IPS DF 19.7 (cell line): ENCODE results near the gene FCN2.
"Not testable (repeated sequence)": the region's sequence is repeated elsewhere in the genome, so short reads cannot be mapped to it uniquely, and the experiment has no call there.

Experiments used
- DNase-seq: peaks from one replicate; pipeline ENCODE4 v3.0.0-alpha.2; 2013; ENCODE audit warnings: low read depth, low spot score

The FCN2 gene

DNA sequence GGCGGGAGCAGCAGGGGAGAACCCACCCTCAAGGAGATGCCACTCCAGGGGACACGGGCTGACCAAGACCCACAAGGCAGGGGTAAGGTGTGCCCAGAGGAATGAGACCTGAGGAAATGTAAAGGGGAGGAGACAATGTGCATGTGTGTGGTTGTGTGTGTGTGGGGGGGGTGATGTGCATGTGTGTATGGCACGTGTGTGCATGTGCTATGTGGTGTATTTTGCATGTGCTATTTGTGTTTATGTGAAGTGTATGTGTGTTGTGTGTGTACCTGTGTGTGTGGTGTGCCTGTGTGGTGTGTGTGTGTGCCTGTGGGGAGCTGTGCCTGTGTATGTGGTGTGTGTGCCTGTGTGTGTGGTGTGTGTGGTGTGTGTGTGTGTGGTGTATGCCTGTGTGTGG is 33.5 kb upstream of the FCN2 start:
- DNase-seq: no peak

DNA sequence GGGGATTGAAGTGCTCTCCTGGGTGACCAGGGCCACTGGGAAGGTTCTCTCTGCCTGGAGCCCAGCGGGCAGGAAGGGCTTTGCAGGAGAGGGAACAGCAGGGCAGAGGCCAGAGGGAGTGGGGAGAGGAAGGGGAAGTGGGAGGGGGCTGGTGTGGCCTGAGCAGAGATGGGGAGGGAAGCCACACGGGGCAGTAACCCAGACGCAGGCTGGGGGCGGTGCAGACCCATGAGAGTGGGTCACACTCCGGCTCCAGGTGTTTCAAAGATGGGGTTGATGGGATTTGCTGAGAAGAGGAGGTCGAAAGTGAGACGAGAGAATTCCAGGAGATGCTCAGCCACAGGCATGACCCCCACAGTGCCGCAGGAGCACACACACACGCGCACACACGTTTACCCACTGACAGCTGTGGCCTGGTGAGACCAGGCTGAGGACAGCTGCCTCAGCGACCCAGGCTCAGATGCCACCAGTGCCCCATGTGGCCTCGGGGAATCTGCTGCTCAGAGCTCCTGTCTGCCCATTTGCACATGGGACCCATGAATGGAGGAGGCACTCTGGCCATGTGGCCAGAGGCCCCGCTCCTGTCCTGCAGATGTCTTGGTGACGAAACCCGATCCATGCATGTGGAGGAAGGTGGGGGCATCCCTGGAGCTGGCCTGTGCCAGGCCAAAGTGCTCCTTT is 32.7 kb upstream of the FCN2 start:
- DNase-seq: no peak

DNA sequence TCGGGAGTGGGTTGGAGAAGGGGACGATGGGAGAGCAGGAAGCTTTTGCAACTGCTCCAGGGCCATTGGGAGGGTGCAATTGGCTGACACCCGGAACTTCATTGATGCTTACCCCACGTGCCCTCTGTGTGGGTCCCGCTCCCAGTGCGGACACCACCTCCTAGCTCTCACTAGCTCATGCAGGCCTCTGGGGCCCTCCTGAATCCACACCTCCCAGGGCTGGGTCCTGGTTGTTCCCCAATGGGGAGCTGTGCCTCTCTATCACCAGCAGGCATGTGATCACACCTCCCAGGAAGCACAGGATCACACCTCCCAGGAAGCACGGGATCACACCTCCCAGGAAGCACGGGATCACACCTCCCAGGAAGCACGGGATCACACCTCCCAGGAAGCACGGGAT is 32.1 kb upstream of the FCN2 start:
- DNase-seq: no peak

DNA sequence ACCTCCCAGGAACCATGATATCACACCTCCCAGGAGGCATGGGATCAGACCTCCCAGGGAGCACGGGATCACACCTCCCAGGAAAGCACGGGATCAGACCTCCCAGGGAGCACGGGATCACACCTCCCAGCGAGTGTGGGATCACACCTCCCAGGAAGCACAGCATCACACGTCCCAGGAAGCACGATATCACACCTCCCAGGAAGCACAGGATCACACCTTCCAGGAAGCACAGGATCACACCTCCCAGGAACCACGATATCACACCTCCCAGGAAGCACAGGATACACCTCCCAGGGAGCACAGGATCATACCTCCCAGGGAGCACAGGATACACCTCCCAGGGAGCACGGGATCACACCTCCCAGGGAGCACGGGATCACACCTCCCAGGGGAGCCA is 30.0 kb upstream of the FCN2 start:
- no peak for DNase-seq

DNA sequence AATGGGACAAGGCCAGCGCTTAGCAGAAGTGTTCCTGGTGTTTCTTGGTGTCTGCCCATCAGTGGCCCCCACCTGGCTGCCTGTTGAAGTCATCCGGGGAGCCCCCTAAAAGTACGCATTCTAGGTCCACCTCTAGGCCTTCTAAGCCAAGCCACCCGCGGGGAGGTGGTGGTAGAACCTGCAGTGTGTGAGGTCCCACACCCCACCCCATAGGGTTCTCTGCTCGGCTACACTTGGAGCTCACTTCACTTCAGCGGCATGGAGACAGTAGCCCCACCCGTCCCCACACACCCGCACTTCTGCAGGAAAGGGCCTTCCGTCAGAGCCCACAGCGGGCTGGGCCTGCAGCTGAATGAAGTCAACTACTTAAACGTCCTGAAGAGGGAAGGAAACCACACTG is 29.6 kb upstream of the FCN2 start:
- no peak for DNase-seq

DNA sequence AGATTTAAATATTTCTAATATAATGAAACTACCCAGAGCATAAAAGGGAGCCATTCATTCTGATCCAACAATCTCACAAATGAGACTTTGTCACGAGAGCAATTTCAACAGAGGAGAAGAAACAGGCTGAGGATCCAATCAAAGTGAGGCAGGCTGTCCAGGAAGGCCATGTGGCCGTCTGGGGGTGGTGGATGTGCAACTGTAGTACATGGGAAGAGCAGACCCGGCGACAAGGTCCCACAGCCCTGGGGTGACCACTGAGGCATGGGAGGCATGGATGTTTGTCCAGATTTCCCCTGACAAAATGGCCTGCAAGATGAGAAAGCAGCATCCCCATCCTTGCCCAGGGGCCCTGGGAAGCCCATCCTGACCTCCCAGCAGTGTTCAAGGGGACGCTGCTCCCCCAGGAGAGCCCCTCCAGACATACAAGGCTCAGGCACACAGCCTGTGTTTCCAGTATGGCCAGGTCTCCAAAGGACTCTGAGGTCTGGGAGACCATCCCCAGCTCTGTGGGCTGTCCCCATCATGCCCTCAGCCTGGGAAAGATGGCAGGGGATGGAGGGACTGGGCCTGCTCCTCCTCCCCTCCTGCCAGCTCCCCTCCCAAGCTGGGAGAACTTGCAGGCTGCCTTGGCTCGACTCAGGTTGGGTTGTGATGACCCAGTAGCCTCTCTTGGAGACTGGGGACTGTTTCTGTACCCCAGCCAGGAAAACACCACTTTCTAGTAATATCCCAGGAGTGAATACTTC is 27.5 kb upstream of the FCN2 start:
- no peak for DNase-seq

DNA sequence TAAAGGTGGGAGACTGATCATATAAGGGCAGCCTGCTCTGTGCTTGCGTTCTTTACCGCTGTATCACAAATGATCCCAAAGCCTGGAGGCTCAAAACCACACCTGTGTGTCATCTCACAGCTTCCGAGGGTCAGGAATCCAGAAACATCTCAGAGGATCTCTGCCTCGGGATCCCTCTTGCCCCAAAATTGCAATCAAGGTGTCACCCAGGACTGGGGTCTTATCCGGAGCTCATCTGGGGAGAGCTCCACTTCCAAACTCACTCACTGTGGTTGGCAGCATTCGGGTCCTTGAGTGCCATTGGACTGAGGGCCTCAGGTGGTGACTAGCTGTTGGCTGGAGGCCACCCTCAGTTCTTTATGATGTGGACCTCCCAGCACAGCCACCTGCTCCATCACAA is 26.7 kb upstream of the FCN2 start:
- no peak for DNase-seq

DNA sequence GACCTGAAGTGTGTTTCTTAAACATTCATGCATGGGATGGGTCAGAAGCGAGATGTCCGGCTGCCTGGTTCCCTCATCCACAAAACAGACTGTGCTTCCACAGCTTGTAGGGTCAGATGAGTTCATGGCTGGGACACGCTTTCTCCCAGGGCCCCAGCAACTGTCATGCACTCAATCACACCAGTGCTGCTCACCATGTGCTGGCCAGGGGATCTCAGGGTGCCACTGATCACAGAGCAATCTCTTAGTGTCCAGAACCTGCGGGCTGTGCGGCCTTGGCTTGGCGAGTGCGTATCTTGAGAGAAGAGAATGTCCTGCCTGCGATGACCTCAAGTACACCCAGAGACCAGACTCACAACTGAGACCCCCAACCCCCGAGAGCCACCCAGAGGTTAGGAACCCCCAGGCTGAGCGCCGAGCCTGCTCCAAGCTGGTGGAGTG is 26.0 kb upstream of the FCN2 start:
- DNase-seq: no peak

DNA sequence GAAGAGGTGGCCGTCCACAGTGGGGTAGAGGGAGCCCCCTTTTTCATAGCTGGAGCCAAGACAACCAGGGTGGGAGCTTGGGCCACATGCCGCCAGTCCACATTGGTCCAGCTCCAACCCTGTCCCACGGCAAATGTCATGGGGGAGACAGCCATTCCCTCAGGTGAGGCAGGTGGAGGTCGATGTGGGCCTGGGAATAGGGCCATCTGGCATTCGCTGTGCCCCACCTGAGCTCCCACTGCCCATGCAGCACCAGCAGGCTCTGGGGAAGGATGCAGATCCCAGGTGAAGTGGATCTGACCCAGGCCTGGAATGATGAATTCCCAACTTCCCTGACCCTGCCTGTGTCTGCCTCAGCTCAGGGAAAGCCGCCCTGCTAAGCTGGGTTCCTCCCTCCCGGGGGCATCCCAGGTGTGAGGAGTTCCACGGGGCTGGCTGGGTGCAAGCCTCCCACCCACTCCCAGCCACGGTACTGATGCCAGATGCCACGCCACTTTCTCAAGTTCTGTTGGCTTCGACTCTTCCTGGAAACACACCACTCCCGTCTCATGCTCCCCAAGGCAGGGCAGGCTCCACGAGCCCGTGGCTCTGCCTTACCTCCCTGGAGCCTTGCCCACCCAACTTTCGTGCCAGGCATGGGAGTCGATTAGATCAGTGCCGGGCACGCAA is 25.2 kb upstream of the FCN2 start:
- DNase-seq: no peak

DNA sequence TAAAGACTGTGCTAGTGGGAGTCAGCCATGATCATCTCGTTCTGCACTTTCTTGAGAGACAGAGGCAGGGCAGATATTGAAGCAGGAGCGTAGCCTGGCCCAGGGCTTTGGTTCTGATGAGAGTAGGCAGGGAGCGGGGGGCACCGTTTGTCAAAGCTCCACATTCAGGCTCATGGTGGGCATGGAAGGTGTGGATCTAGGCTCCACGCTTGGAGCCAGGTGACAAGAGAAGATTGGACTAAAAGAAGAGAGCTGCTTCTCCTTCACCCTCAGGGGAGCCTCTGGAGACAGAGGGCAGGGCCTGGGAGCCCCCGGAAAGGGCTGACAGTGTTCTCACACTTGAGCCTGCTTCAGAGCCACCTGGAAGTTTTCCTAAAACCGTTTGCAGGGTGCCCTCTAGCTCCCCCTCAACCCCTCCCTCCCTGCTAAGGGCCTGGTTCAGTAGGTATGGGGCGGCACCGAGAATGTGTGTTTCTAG is 24.7 kb upstream of the FCN2 start:
- DNase-seq: no peak

DNA sequence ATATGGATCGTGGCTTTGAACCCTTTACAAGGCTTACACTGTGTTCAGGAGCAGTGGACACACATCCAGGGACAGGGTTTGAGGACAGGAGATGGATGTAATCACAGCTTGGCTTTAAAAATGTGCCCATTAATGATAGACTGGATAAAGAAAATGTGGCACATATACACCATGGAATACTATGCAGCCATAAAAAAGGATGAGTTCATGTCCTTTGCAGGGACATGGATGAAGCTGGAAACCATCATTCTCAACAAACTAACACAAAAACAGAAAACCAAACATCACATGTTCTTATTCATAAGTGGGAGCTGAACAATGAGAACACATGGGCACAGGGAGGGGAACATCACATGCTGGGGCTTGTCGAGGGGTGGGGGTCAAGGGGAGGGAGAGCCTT is 23.2 kb upstream of the FCN2 start:
- DNase-seq: not testable (repeated sequence)

DNA sequence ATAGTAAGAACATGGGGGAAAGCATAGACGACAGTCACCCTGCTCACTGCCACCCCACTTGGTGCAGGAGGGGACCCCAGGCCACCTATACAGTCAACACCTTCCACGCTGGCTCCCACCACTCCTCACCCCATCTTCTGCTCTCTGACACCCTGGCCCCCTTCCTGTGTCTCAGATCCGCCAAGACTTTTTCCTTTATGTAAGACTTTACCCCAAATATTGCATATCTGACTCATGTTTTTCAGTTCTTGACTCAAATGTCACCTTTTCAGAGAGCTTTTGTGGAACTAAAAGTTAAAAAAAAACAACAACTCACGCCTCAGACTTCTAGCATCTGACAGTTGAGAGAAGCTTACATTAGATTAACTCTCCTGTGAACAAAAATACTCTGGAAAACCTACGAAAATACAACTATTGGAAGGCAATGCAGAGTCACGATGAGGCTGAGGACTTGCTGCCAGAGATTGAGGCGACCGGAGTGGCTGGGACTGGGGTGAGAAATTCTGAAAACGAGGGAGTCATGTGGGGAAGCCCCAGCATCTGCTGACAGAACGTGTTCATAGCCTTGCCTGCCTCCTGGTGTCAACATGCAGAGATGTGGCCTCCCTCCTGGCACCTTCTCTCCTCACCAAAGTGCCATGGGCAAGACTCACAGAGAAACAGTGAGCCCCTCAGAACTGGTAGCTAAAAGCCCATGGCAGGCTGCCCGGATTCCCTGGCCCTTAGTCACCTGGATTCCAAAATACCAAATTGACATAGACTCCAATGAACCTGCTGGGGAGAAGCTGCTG is 22.4 kb upstream of the FCN2 start:
- no peak for DNase-seq

DNA sequence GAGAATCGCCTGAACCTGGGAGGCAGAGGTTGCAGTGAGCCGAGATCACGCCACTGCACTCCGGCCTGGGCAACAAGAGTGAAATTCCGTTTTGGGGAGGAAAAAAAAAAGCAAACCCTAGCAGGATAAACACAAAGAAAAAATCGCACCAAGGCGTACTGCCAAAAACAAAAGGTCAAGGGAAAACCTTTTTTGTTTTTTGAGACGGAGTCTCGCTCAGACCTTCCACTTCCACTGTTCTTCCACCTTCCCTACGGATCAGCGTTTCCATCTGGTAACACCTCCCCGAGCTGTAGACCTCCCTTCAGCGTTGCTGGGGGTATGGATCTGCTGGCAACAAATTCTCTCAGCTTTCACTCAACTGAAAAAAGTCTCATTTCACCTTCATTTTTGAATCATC is 20.1 kb upstream of the FCN2 start:
- no peak for DNase-seq

DNA sequence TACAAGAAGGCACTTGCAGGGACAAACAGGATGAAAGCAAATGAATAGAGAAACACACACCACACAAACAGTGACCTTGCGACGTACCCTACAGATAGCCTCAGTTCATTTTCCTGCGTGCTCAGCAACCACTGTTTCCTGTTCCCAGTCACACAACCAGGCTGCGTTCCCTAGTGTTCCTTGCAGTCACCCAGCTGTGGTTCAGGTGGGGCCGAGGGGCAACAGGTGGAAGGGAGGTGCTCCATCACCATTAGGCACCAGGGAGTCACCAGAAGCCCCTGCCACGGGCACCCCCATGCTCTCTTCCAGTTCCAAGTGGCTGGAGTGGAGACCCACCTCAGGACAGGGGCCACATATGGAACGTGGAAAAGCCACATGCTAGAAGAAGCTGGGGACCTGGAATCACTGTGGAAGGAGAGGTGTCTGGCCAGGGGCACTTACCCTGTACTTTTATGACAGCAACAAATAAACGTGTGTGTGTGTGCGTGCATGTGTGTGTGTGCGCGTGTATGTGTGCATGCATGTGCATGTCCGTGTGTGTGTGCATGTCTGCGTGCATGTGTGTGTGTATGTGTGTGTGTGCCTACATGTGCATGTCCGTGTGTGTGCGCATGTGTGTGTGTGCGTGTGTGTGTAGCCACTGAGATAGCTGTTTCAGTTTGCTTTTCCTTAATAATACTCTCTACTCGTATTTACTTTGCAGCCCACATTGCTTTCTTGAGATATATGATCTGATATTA is 18.8 kb upstream of the FCN2 start:
- DNase-seq: no peak

DNA sequence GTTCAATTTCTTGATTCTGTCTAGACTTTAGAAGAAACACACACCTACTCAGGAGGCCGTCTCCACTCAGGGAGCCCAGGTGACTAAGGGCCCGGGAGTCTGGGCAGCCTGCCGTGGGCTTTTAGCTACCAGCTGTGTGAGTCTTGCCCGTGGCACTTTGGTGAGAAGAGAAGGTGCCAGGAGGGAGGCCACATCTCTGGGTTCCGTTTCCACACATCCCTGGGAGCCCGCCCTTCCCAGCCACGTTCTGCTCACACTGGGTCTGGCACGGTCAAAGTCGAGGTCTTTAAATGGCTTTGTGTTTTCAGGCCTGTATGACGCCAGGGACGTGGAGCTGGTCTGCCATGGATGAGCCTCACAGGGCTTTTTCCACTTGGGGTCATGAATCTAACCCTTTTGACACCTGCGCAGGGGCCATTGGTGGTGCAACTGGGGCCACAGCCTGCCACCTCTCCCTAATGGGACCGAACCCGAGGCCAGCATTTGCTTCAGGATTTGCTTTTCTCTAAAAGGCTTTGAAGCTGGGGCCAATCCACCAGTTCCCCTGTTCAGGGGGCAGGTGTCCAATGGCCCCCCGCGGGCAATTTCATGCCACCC is 17.2 kb upstream of the FCN2 start:
- no peak for DNase-seq

DNA sequence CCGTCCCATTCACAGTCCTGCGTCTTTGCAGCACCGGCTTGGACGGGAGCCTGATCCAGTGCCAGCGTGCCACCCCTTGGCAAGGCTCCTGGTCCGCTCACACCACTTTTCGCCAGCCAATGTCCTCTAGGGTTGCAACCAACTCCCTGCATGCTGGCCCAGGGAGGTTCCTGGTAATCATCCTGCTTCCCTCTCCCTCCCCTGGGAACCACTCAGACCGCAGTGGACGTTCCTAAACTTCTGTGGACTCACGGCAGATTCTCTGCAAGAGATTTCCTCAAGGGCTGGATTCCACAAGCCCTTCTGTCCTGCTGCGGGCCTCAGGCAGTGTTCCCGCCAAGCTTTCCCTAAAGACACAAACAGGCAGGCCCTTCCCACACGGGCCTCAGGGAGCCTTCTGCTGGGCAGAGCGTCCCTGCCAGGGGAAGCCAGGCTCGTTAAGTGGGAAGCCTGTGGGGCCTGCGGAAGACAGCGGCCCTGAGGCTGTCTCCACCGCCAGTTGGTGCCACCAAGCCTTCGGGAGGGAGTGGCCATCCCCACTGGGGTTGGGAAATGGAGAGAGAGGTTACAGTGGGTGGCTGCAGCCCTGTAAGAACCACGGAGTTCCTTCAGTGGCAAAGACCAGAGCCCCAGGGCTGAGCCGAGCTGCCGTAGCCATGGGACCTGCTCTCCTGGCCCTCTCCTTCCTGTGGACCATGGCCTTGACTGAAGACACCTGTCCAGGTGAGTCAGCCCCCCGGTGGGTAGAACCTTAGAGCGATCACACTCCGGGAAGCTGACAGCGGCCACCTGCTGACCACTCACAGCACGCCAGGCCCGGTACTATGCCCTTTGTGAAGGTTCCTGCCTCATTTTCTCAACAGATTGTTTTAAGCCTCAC is 16.4 kb upstream of the FCN2 start:
- no peak for DNase-seq

DNA sequence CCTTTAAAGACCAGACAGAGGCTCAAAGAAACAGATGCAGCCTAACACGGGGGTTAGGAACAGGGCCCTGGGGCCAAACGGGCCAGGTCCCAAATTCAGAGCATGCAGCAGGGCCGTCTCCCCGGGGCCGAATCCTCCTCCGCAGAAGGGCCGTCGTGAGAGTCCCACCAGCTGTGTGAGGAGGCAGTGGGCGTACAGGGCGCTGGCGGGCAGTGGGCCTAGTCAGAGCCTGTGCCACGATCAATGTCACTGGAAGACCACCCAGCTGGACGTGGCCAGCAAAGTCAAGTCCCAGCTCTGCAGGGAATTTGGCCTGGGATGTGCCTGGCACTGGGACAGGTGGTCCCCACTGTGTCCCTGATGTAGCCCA is 15.8 kb upstream of the FCN2 start:
- DNase-seq: no peak

DNA sequence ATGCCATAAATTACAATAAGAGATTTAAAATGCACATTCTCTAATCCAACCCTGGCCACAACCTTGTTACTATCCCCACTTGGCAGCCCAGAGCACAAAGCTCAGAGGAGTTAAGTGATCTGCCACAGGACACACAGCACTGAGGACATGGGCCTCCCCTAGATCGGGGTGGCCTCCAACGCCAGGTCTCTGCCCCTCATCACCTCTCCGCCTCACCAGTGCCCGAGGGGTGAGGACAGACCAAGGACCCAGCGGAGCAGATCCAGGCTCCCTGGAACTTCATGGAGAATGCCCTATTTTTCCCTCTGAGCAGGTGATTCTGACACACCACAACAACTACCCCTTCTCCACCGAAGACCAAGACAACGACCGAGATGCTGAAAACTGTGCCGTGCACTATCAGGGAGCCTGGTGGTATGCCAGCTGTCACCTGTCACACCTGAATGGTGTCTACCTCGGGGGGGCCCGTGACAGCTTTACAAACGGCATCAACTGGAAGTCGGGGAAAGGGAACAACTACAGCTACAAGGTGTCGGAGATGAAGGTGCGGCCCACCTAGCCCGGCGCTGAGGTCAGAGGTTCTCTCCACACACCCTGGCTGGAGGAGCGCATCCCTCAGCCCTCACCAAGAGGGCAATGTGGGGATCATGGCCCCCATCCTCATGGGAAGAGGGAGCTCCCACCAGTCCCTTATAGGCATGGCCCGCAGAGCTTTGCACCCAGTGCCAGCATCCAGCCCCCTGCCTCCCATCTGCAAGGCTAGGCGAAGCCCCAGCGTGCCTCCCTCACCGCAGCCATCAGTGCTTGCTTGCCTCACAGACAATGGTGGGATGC is 12.5 kb upstream of the FCN2 start:
- DNase-seq: no peak
